ENCODE results near the gene TCP1.

GRCh38 chr6:159759645-159760044, 29.8 kb downstream of the TCP1 start:
- TF ChIP-seq CTCF (conservative IDR thresholded peaks at IDR 0.05) (no peak), ZFX (IDR thresholded peaks at IDR 0.05) (no peak)
